Neural cell (in vitro differentiated cells): ENCODE measurements around the gene THOC2. TPM values are rescaled to one million over a fixed set of nuclear protein-coding genes. Genes with fewer than 3 reads are reported as not detected.

Experiments used
- H2AFZ ChIP-seq: fragments of 200-600, 300-800 bp; sonication (generic), shearing (Covaris generic); 2 replicates; pipeline ENCODE4 v1.6.0; 2014; ENCODE audit warnings: low read depth, mild to moderate bottlenecking, antibody characterized with exemption, low read length, moderate library complexity
- H3F3A ChIP-seq: fragments of 200-600 bp; shearing (Covaris generic); 2 replicates; pipeline ENCODE4 v1.6.1; 2016; ENCODE audit warnings: mild to moderate bottlenecking, moderate library complexity, mixed read lengths, antibody characterized with exemption, low read length; ENCODE audit not compliant: insufficient read depth, poor library complexity, severe bottlenecking
- H3K27ac ChIP-seq: fragments of 200-600, 300-800 bp; sonication (generic), shearing (Covaris generic); 2 replicates; pipeline ENCODE4 v1.5.1; 2014; ENCODE audit warnings: mild to moderate bottlenecking, low read length, moderate library complexity
- H3K27me3 ChIP-seq: fragments of 300-800, 200-600 bp; sonication (generic), shearing (Covaris generic); 2 replicates; pipeline ENCODE4 v1.6.0; 2014; ENCODE audit warnings: mild to moderate bottlenecking, low read depth, low read length, moderate library complexity; ENCODE audit not compliant: insufficient read depth
- H3K36me3 ChIP-seq: fragments of 300-800, 200-600 bp; sonication (generic), shearing (Covaris generic); 2 replicates; pipeline ENCODE4 v1.5.1; 2014; ENCODE audit warnings: mild to moderate bottlenecking, antibody characterized with exemption, low read length, moderate library complexity; ENCODE audit not compliant: insufficient read depth
- H3K4me2 ChIP-seq: fragments of 300-800, 200-600 bp; sonication (generic), shearing (Covaris generic); 2 replicates; pipeline ENCODE4 v1.6.0; 2014; ENCODE audit warnings: mild to moderate bottlenecking, low read length
- H3K4me3 ChIP-seq: fragments of 300-800, 200-600 bp; sonication (generic), shearing (Covaris generic); 2 replicates; pipeline ENCODE4 v1.5.1; 2014; ENCODE audit warnings: mild to moderate bottlenecking, low read length, moderate library complexity
- H3K79me2 ChIP-seq: fragments of 200-600 bp; shearing (Covaris generic); replicated peaks from 2 replicates; pipeline ENCODE4 v1.6.0; 2014; ENCODE audit warnings: mild to moderate bottlenecking, low read length, moderate library complexity; ENCODE audit not compliant: insufficient read depth
- H3K9ac ChIP-seq: fragments of 300-800, 200-600 bp; sonication (generic), shearing (Covaris generic); 2 replicates; pipeline ENCODE4 v1.6.1; 2016; ENCODE audit warnings: mild to moderate bottlenecking, low read length, mixed read lengths
- H3K9me2 ChIP-seq: fragments of 200-600 bp; shearing (Covaris generic); 2 replicates; pipeline ENCODE4 v1.6.1; 2016; ENCODE audit warnings: mild to moderate bottlenecking, low read length, mixed read lengths; ENCODE audit not compliant: insufficient read depth
- H3K9me3 ChIP-seq: fragments of 200-600, 300-800 bp; sonication (generic), shearing (Covaris generic); 2 replicates; pipeline ENCODE4 v1.6.1; 2016; ENCODE audit warnings: mild to moderate bottlenecking, mixed run types, low read length, moderate library complexity, mixed read lengths
- H4K20me1 ChIP-seq: fragments of 200-600 bp; shearing (Covaris generic); 2 replicates; pipeline ENCODE4 v1.6.1; 2016; ENCODE audit warnings: mild to moderate bottlenecking, mixed run types; ENCODE audit not compliant: insufficient read depth
- CTCF ChIP-seq: fragments of 450-650 bp; IDR thresholded peaks from 2 replicates; pipeline ENCODE4 v1.5.1; 2014; ENCODE audit warnings: antibody characterized with exemption, mild to moderate bottlenecking, moderate library complexity; ENCODE audit not compliant: poor library complexity, severe bottlenecking
- EP300 ChIP-seq: fragments of 450-650 bp; conservative IDR thresholded peaks from 2 replicates; pipeline ENCODE4 v1.6.1; 2014; ENCODE audit warnings: antibody characterized with exemption, mild to moderate bottlenecking, moderate library complexity; ENCODE audit not compliant: poor library complexity, severe bottlenecking
- EZH2 ChIP-seq: fragments of 200-600, 300-800 bp; shearing (Covaris generic), sonication (generic); IDR thresholded peaks from 2 replicates; pipeline ENCODE4 v1.6.1; 2014; ENCODE audit warnings: antibody characterized with exemption, low read length, borderline replicate concordance, mild to moderate bottlenecking; ENCODE audit not compliant: insufficient read depth, poor library complexity, severe bottlenecking
- MXI1 ChIP-seq: fragments of 450-650 bp; conservative IDR thresholded peaks from 2 replicates; pipeline ENCODE4 v1.6.1; 2014; ENCODE audit warnings: antibody characterized with exemption, mild to moderate bottlenecking; ENCODE audit not compliant: poor library complexity, severe bottlenecking
- POLR2AphosphoS5 ChIP-seq: IDR thresholded peaks from 2 replicates; pipeline ENCODE4 v1.6.1; 2012
- RAD21 ChIP-seq: fragments of 450-650 bp; conservative IDR thresholded peaks from 2 replicates; pipeline ENCODE4 v1.6.1; 2014; ENCODE audit warnings: antibody characterized with exemption, mild to moderate bottlenecking, moderate library complexity
- REST ChIP-seq: IDR thresholded peaks from 2 replicates; pipeline ENCODE4 v1.6.1; 2012; ENCODE audit warnings: borderline replicate concordance
- SMC3 ChIP-seq: fragments of 450-650 bp; conservative IDR thresholded peaks from 2 replicates; pipeline ENCODE4 v1.6.1; 2014; ENCODE audit warnings: antibody characterized with exemption, mild to moderate bottlenecking, moderate library complexity; ENCODE audit not compliant: poor library complexity
- TAF1 ChIP-seq: IDR thresholded peaks from 2 replicates; pipeline ENCODE4 v1.6.1; 2012; ENCODE audit warnings: low read depth
- polyA plus RNA-seq: library from polyadenylated mRNA; depleted of rRNA; stranded (reverse); fragments of >200 nt; gene quantifications from 2 replicates; pipeline ENCODE4 v1.2.3, GENCODE V29; 2014

THOC2 gene
- polyA plus RNA-seq, 1 donor from 2014 or later = 95.4 TPM

- Histone ChIP-seq H3K27ac (no peak overlapping the region), H3K27me3 (no peaks in the 10 kb centered on the region), H2AFZ (no peak overlapping the region), H3K9me3 (no peaks in the 10 kb centered on the region), H3K9ac (no peak overlapping the region), H3K4me2 (no peak overlapping the region), H3K4me3 (no peak overlapping the region), H4K20me1 (no peaks in the 10 kb centered on the region), H3K9me2 (no peaks in the 10 kb centered on the region), H3K79me2 (no peaks in the 10 kb centered on the region), H3K36me3 (no peaks in the 10 kb centered on the region), H3F3A (no peaks in the 10 kb centered on the region)
- TF ChIP-seq REST (no peak), TAF1 (no peak), CTCF (no peak), EZH2 (no peak), POLR2AphosphoS5 (no peak), SMC3 (no peak), RAD21 (no peak)
Measured at GRCh38 chrX:123739474-123739873, 6.6 kb upstream of the THOC2 start.

GRCh38 chrX:123738378-123738940 lies 5.6 kb upstream of the THOC2 start:
- Histone ChIP-seq H3K9me3 (no peaks in the 10 kb centered on the region), H3K27me3 (no peaks in the 10 kb centered on the region), H2AFZ (no peak overlapping the region), H3F3A (no peaks in the 10 kb centered on the region), H4K20me1 (no peaks in the 10 kb centered on the region), H3K9me2 (no peaks in the 10 kb centered on the region), H3K36me3 (no peaks in the 10 kb centered on the region), H3K27ac (no peak overlapping the region), H3K4me3 (no peak overlapping the region), H3K9ac (no peak overlapping the region), H3K79me2 (no peaks in the 10 kb centered on the region), H3K4me2 (no peak overlapping the region)
- no peak for TF ChIP-seq POLR2AphosphoS5
- no peak for TF ChIP-seq REST
- TF ChIP-seq CTCF = no peak
- TF ChIP-seq SMC3 = no peak
- no peak for TF ChIP-seq MXI1
- TF ChIP-seq EP300 = no peak
- no peak for TF ChIP-seq RAD21
- no peak for TF ChIP-seq TAF1
- TF ChIP-seq EZH2 = no peak
